HepG2 (cell line): ENCODE data around the gene TBCE. TPM values are rescaled to one million over a fixed set of nuclear protein-coding genes. Genes with fewer than 3 reads are reported as not detected.

Experiments used
- ATF6 ChIP-seq: sonication (generic); formaldehyde crosslinking; conservative IDR thresholded peaks from 2 replicates; pipeline ENCODE4 v1.4.0; 2020; ENCODE audit warnings: missing genetic modification reagents
- BRF2 ChIP-seq: sonication (generic); formaldehyde crosslinking; IDR thresholded peaks from 2 replicates; pipeline ENCODE4 v1.8.1; 2022; ENCODE audit warnings: mild to moderate bottlenecking, missing genetic modification reagents
- CAMTA2 ChIP-seq: sonication (generic); formaldehyde crosslinking; IDR thresholded peaks from 2 replicates; pipeline ENCODE4 v1.4.0; 2020; ENCODE audit warnings: mild to moderate bottlenecking, missing genetic modification reagents, borderline replicate concordance
- CEBPB ChIP-seq: IDR thresholded peaks from 2 replicates; pipeline ENCODE4 v1.6.1; 2011; ENCODE audit warnings: low read depth, low read length, improper control_type of control experiment, borderline replicate concordance
- FOSL2 ChIP-seq: sonication (generic); formaldehyde crosslinking; IDR thresholded peaks from 2 replicates; pipeline ENCODE4 v1.4.0; 2020; ENCODE audit warnings: missing genetic modification reagents
- HNRNPUL1 ChIP-seq: fragments of 200-400 bp; formaldehyde crosslinking; IDR thresholded peaks from 2 replicates; pipeline ENCODE4 v1.6.1; 2017; ENCODE audit warnings: low read depth, mild to moderate bottlenecking, low read length, moderate library complexity
- HOMEZ ChIP-seq: IDR thresholded peaks from 2 replicates; pipeline ENCODE4 v1.6.1; 2016; ENCODE audit warnings: low read depth
- NFIB ChIP-seq: sonication (generic); formaldehyde crosslinking; IDR thresholded peaks from 2 replicates; pipeline ENCODE4 v1.9.0; 2021; ENCODE audit warnings: missing genetic modification reagents, mild to moderate bottlenecking, borderline replicate concordance
- XRCC5 ChIP-seq: fragments of 200-400 bp; formaldehyde crosslinking; optimal IDR thresholded peaks from 2 replicates; pipeline ENCODE3; 2017; ENCODE audit warnings: mild to moderate bottlenecking, low read length
- ZFP82 ChIP-seq: sonication (generic); formaldehyde crosslinking; IDR thresholded peaks from 2 replicates; pipeline ENCODE4 v1.5.1; 2020; ENCODE audit warnings: mild to moderate bottlenecking, missing genetic modification reagents, borderline replicate concordance
- ZFP90 ChIP-seq: sonication (generic); formaldehyde crosslinking; IDR thresholded peaks from 2 replicates; pipeline ENCODE4 v1.8.0; 2022; ENCODE audit warnings: missing genetic modification reagents, mild to moderate bottlenecking, inconsistent platforms, borderline replicate concordance
- ZNF207 ChIP-seq: fragments of 450-650 bp; IDR thresholded peaks from 2 replicates; pipeline ENCODE4 v1.6.1; 2016; ENCODE audit warnings: antibody characterized with exemption, borderline replicate concordance
- ZNF33B ChIP-seq: sonication (generic); formaldehyde crosslinking; IDR thresholded peaks from 2 replicates; pipeline ENCODE4 v1.5.1; 2020; ENCODE audit warnings: mild to moderate bottlenecking, missing genetic modification reagents
- ZNF34 ChIP-seq: sonication (generic); formaldehyde crosslinking; IDR thresholded peaks from 2 replicates; pipeline ENCODE4 v1.4.0; 2020; ENCODE audit warnings: mild to moderate bottlenecking, missing genetic modification reagents, borderline replicate concordance
- ZNF431 ChIP-seq: sonication (generic); formaldehyde crosslinking; IDR thresholded peaks from 2 replicates; pipeline ENCODE4 v1.9.0; 2022; ENCODE audit warnings: missing genetic modification reagents, low read depth, mild to moderate bottlenecking, borderline replicate concordance
- ZNF44 ChIP-seq: sonication (generic); formaldehyde crosslinking; IDR thresholded peaks from 2 replicates; pipeline ENCODE4 v1.5.1; 2020; ENCODE audit warnings: mild to moderate bottlenecking, missing genetic modification reagents
- ZNF644 ChIP-seq: IDR thresholded peaks from 2 replicates; pipeline ENCODE4 v1.6.1; 2016; ENCODE audit warnings: low read depth
- polyA plus RNA-seq, 8 experiments: library from polyadenylated mRNA; depleted of rRNA in 3 of 8; stranded (reverse) in 7 of 8; unstranded in 1 of 8; fragments of >200 nt; fragmentation: Illumina TruSeq in 4 of 8; extraction: Trizol in 4 of 8; gene quantifications; 2 replicates each; pipeline versions ENCODE4 v1.2.1 to v1.2.3, GENCODE V29; 2011 to 2016; ENCODE audit warnings: low read depth in 4 of 8, missing spikeins in 1 of 8, mixed read lengths in 1 of 8; ENCODE audit not compliant: insufficient read depth in 1 of 8
- total RNA-seq, 5 experiments: library from RNA; depleted of rRNA; stranded (reverse); fragments of >200 nt; fragmentation: Illumina TruSeq; extraction: Trizol; gene quantifications; 2 replicates each; pipeline ENCODE4 v1.2.3, GENCODE V29; 2016; ENCODE audit warnings: low read depth in 1 of 5
- TF ChIP-seq, protein P1 (sequence below): sonication (generic); formaldehyde crosslinking; IDR thresholded peaks from 2 replicates; pipeline ENCODE4 v1.4.0; 2020; ENCODE audit warnings: missing genetic modification reagents
- TF ChIP-seq, protein P2 (sequence below): sonication (generic); formaldehyde crosslinking; conservative IDR thresholded peaks from 2 replicates; pipeline ENCODE4 v1.4.0; 2020; ENCODE audit warnings: missing genetic modification reagents

The TBCE gene
- total and polyA plus RNA-seq, 2 of the 13 experiments (the other 11 are each of a cell fraction or from before 2014, with no cell fraction given) = 25.6 to 31.1 TPM

GRCh38 chr1:235328271-235329138, 38.7 kb upstream of the TBCE start, which contains the start of gene GGPS1 (continued):
- TF ChIP-seq HNRNPUL1 = no peak
- TF ChIP-seq CAMTA2 = no peak
- 0 out of 2 replicates have a peak, but pooled peaks have one; percentile 27 for TF ChIP-seq HOMEZ (CRISPR knock-in tag)
- no peak for TF ChIP-seq ATF6 (CRISPR knock-in tag)
- TF ChIP-seq CEBPB = 0 out of 2 replicates have a peak, but pooled peaks have one; percentile 8
- TF ChIP-seq ZNF33B (CRISPR knock-in tag) = no peak
- peak; percentile 10; the same call in 1 of the 2 replicates for TF ChIP-seq FOSL2 (CRISPR knock-in tag)
- TF ChIP-seq ZNF644 = no peak
- no peak for TF ChIP-seq BRF2
- TF ChIP-seq NFIB (CRISPR knock-in tag) = no peak
- TF ChIP-seq, protein P1, sequence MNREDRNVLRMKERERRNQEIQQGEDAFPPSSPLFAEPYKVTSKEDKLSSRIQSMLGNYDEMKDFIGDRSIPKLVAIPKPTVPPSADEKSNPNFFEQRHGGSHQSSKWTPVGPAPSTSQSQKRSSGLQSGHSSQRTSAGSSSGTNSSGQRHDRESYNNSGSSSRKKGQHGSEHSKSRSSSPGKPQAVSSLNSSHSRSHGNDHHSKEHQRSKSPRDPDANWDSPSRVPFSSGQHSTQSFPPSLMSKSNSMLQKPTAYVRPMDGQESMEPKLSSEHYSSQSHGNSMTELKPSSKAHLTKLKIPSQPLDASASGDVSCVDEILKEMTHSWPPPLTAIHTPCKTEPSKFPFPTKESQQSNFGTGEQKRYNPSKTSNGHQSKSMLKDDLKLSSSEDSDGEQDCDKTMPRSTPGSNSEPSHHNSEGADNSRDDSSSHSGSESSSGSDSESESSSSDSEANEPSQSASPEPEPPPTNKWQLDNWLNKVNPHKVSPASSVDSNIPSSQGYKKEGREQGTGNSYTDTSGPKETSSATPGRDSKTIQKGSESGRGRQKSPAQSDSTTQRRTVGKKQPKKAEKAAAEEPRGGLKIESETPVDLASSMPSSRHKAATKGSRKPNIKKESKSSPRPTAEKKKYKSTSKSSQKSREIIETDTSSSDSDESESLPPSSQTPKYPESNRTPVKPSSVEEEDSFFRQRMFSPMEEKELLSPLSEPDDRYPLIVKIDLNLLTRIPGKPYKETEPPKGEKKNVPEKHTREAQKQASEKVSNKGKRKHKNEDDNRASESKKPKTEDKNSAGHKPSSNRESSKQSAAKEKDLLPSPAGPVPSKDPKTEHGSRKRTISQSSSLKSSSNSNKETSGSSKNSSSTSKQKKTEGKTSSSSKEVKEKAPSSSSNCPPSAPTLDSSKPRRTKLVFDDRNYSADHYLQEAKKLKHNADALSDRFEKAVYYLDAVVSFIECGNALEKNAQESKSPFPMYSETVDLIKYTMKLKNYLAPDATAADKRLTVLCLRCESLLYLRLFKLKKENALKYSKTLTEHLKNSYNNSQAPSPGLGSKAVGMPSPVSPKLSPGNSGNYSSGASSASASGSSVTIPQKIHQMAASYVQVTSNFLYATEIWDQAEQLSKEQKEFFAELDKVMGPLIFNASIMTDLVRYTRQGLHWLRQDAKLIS = peak; percentile 31; the same call in 1 of the 2 replicates
- TF ChIP-seq ZFP90 (CRISPR knock-in tag) = no peak; the same call in 1 of the 2 replicates
- TF ChIP-seq XRCC5 = no peak
- TF ChIP-seq ZFP82 (CRISPR knock-in tag) = no peak
- TF ChIP-seq, protein P2, sequence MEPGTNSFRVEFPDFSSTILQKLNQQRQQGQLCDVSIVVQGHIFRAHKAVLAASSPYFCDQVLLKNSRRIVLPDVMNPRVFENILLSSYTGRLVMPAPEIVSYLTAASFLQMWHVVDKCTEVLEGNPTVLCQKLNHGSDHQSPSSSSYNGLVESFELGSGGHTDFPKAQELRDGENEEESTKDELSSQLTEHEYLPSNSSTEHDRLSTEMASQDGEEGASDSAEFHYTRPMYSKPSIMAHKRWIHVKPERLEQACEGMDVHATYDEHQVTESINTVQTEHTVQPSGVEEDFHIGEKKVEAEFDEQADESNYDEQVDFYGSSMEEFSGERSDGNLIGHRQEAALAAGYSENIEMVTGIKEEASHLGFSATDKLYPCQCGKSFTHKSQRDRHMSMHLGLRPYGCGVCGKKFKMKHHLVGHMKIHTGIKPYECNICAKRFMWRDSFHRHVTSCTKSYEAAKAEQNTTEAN (CRISPR knock-in tag) = no peak
- TF ChIP-seq ZNF34 (CRISPR knock-in tag) = no peak
- no peak for TF ChIP-seq ZNF207
- TF ChIP-seq ZNF44 = no peak
- TF ChIP-seq ZNF431 (CRISPR knock-in tag) = no peak; the same call in 1 of the 2 replicates
